HG03521 (cell line): ENCODE data around the gene CYB5R4.
"Not testable (repeated sequence)": the region's sequence is repeated elsewhere in the genome, so short reads cannot be mapped to it uniquely, and the experiment has no call there.

Experiments
- ATAC-seq: cut with Tn5 transposase; IDR thresholded peaks from one replicate; pipeline ENCODE4 v1.9.1; 2021; ENCODE audit warnings: mild to moderate bottlenecking, moderate library complexity; ENCODE audit not compliant: unreplicated experiment

The CYB5R4 gene

GRCh38 chr6:83862776-83863471 lies 3.4 kb downstream of the CYB5R4 start:
- ATAC-seq = no peak

- no peak for ATAC-seq
Measured at GRCh38 chr6:83867043-83867442, 7.6 kb downstream of the CYB5R4 start.

DNA sequence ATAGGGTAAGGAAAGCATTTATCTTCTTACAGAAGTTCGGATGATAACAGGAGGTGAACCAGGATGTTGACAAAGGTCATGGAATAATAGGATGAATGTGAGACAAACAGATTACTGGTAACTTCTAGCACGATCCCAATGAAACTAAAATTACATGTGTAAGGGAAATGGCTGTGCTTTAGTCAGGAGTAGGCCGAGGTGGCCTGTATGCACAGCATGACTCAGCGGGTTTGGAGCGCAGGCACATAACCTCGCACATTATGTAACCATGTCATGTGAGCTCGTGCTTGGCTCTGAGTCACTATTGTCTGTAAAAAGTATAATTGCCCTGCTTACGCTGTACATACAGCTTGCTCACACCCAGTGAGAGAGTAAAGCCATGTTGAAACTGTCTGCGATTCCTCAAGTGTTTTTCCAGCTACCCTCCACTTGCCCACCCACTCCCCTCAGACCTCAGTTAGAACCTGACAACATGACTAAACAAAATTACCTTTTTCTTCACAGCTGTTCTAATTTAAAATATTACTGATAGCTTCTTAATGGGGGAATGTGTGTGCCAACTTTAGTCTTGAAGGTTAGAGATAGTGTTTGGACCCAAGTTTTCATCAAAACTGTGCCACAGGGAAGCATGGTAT lies 8.2 kb downstream of the CYB5R4 start:
- ATAC-seq = no peak

DNA sequence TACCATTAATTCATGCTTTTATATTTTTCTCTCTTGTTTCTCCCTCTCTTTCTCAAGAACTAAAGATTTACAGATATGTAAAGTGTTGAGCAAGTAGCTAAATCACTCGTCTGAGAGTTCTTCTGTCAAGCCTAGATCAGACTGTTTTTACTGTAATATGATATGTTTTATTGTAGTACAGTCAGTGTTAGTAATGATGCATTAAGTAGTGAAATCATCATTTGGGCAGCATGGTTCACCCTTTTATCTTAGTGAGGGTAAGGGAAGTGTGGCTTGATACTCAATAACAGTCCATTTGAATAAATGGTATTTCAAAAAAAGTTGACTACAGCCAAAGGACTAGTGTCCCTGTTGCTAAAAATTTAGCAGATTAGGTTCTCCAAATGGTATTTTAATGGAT lies 9.2 kb downstream of the CYB5R4 start:
- ATAC-seq = no peak

GRCh38 chr6:83870649-83871048 lies 11.2 kb downstream of the CYB5R4 start:
- ATAC-seq = no peak

DNA sequence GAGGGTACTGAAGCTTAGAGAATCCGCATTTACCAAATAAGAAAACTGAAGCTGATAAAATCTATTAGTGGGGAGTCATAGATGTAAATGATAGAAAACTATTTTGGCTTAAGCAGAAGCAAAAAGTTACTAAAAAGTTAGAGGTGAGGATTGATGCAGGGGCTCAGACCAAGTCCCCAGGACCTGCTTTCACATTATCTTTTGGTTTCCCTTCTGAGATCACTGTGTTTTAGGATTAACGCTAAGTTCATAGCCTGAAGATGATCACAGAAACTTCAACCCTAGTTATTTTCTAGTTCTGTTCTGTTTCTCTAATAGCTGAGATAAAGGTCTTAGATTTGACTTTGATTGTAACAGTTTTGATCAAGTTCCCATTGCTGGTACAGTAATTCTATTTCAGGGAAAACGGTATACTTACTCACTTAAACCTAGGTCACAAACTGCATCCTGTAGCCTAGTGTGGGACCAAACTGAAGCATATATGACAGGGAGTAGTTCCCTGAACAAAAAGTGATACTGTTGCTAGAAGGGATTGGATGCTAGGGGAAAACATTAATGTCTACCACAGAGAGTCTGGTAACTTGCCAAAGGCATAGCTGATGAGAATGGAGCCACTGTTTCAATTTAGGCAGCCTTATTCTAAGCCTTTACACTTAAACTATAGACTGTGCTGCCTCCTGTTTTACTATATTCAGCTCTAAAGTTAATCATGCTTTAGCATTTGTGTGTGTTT lies 13.1 kb downstream of the CYB5R4 start:
- no peak for ATAC-seq

GRCh38 chr6:83873869-83874268 lies 14.4 kb downstream of the CYB5R4 start:
- no peak for ATAC-seq

DNA sequence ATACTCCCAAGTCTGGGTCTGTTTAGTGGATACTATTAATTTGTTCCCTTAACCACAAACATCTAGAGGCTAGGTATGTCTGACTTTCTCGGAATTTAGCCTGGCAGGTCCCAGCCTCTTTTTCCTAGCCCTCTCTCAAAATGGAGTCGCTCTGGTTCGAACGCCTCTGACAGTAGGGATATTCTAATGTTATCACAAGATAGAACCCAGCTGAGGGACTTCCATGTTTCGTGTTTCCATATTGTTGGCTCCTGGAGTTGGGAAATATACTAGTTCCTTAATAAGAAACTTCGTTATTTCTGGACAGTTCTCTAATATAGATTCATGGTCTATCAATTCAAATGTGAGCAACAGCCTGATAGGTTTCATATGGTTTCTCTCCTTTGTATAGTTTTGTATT lies 16.4 kb downstream of the CYB5R4 start:
- ATAC-seq = no peak

- no peak for ATAC-seq
Measured at GRCh38 chr6:83878902-83879644, 19.6 kb downstream of the CYB5R4 start.

GRCh38 chr6:83879746-83880145 lies 20.3 kb downstream of the CYB5R4 start:
- no peak for ATAC-seq

DNA sequence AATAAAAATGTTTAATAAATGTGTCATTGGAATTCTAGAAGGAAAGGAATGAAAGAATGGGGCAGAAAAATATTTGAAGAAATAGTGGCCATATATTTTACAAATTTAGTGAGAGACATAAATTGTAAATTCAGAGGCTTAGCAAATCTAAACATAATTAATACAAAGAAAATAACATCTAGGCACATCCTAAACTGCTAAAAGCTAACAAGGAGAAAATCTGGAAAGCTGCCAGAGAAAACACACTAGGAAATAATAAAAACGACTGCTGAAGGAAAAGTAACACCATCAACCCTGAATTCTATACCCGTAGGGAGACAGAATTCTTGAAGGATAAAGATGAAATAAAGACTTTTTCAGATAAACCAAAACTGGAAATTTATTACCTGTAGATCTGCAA lies 23.8 kb downstream of the CYB5R4 start:
- no peak for ATAC-seq

DNA sequence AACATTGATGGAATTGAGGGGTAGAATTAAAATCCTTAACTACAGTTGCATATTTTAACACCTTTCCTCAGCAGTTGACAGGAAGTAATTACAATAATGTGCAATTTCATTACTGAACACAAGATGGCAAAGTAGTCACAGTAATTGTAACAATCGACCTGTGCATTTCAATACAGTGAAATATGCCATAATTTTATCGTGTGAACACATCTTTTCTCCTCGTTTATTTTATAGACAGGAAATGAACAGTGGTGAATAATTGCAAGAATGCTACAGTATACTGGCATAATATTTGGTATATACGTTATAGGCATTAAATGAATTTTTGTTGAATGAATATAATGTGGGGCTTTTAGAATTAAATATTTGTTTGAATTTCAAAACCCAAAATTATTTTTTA lies 25.0 kb downstream of the CYB5R4 start:
- ATAC-seq = peak; percentile 80

DNA sequence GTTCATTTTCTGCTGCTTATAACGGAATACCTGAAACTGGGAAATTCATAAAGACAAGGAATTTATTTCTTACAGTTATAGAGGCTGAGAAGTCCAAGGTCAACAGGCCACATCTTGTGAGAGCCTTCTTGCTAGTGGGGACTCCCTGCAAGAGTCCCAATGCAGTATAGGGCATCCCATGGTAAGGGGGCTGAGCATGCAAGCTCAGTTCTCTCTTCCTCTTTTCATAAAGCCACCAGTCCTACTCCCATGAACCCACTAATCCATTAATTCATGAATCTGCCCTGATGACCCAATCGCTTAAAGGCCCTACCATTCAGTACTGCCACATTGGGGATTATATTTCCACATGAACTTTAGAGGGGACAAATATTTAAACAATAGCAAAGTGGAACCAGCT lies 26.5 kb downstream of the CYB5R4 start:
- no peak for ATAC-seq

- no peak for ATAC-seq
Measured at GRCh38 chr6:83889621-83890020, 30.1 kb downstream of the CYB5R4 start.

DNA sequence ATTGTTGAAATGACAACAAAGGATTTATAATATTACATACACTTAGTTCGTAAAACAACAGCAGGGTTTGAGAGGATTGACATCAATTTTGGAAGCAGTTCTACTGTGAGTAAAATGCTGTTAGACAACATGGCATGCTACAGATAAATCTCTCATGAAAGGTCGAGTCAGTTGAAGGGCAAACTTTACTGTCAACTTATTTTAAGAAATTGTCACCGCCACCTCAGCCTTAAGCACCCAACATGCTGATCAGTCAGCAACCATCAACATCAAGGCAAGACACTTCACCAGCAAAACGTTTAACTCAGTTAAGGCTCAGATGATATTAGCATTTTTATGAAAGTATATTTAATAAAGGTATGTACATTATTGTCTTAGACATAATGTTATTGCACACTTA lies 31.0 kb downstream of the CYB5R4 start:
- ATAC-seq = no peak

DNA sequence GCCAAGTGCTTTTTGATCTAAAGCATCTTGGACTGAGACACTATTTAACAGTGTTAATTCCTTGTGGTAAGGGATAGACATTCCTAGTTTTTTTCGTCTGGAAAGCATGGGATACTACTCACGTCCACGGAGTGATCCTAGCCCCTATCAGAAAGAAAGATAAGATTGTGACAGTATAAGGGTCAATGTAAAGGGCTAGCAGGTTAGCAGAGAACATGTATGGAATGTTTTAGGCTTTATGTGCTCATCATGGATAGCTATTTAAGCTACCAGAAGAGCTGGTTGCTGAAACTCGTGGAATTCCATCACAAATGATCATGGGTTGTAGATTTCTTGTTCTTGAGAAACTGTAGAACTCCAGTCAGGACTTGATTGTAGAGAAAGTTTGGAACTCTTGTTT lies 32.1 kb downstream of the CYB5R4 start:
- ATAC-seq = no peak

DNA sequence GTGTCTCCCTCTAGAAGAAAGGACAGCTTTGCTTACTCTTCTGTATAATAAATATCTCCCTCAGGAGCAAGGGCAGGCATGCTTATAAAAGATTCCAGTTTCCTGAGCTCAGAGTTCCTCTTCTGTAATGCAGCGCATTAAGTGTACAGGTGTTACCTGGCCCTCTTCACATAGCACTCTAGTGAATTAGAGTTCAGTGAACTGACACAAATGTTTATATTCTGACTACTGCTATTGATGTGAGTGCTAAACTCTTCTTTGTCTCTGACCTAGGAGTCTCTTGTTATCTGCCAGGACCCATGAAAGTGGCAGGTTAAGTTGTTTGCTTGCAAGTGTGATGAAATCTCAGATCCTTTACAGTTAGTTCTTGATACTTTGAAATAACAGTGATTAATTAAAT lies 33.5 kb downstream of the CYB5R4 start:
- ATAC-seq = no peak

DNA sequence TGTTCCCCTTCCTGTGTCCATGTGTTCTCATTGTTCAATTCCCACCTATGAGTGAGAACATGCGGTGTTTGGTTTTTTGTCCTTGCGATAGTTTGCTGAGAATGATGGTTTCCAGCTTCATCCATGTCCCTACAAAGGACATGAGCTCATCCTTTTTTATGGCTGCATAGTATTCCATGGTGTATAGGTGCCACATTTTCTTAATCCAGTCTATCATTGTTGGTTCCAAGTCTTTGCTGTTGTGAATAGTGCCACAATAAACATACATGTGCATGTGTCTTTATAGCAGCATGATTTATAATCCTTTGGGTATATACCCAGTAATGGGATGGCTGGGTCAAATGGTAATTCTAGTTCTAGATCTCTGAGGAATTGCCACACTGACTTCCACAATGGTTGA lies 37.6 kb downstream of the CYB5R4 start:
- ATAC-seq = not testable (repeated sequence)

- no peak for ATAC-seq
Measured at GRCh38 chr6:83901624-83902023, 42.1 kb downstream of the CYB5R4 start.

DNA sequence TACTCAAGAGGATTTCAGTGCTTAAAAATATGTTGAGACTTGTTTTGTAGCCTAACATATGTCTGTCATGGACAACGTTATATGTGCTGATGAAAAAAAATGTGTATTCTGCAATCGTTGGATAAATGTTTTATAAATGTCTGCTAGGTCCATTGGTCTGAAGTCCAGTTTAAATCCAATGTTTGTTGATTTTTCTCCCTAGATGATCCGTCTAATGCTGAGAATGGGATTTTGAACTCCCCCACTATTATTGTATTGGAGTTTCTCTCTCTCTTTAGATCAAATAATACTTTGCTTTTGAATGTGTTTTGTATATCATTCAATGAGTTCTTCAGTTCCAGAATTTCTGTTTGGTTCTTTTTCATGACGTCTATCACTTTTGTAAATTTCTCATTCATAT lies 44.9 kb downstream of the CYB5R4 start:
- no peak for ATAC-seq

GRCh38 chr6:83905648-83906047 lies 46.2 kb downstream of the CYB5R4 start:
- ATAC-seq = no peak
